HG03196 (cell line): ENCODE measurements around the gene SHMT2.

Experiments
- ATAC-seq: cut with Tn5 transposase; IDR thresholded peaks from one replicate; pipeline ENCODE4 v1.9.1; 2021; ENCODE audit not compliant: unreplicated experiment

SHMT2 gene

GRCh38 chr12:57229634-57230380 lies at the start of gene SHMT2:
Gene SHMT2, plus strand, starts transcription at chr12:57229711. Its CDS starts 68 bp downstream, at chr12:57229779.
- peak; percentile 57 for ATAC-seq

GRCh38 chr12:57180321-57180989 lies 49.1 kb upstream of the SHMT2 start:
- no peak for ATAC-seq

GRCh38 chr12:57181072-57181471 lies 48.4 kb upstream of the SHMT2 start:
- no peak for ATAC-seq

GRCh38 chr12:57181561-57182155 lies 47.9 kb upstream of the SHMT2 start:
- no peak for ATAC-seq

- peak; percentile 69 for ATAC-seq
Observed at GRCh38 chr12:57182918-57183575, 46.5 kb upstream of the SHMT2 start.

DNA sequence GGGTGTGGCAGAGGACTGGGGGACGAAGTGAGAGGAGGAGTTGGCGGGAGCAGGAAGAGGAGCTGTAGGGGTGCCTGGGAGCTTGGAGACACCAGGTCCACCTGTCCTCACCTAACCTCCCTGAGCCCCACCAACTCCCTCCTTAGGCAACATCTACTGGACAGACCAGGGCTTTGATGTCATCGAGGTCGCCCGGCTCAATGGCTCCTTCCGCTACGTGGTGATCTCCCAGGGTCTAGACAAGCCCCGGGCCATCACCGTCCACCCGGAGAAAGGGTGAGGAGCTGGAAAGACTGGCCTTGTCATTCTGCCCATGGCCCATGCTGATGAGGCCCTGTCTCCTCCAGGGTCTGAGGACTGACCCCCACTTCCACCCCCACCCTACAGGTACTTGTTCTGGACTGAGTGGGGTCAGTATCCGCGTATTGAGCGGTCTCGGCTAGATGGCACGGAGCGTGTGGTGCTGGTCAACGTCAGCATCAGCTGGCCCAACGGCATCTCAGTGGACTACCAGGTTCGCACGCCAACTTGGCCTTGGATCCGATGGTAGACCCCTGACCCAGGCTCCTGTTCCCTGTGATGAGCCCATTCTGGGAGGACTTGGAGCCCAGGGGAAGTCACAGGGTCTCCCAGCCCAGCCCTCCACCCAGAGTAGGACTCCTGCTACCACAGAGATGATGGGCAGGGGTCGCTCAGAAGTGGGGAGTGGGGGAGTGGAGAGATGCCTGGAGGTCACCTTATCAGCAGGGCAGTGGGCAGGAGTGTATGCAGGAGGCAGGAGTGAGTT lies 45.4 kb upstream of the SHMT2 start:
- no peak for ATAC-seq

DNA sequence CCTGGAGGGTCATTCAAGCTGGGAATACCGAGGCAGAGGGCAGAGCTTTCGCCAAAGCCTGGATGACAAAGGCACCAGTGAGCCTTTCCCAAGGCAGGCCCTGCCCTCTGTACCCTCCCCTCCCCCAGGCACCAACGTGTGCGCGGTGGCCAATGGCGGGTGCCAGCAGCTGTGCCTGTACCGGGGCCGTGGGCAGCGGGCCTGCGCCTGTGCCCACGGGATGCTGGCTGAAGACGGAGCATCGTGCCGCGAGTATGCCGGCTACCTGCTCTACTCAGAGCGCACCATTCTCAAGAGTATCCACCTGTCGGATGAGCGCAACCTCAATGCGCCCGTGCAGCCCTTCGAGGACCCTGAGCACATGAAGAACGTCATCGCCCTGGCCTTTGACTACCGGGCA lies 44.1 kb upstream of the SHMT2 start:
- no peak for ATAC-seq

GRCh38 chr12:57185906-57186508 lies 43.5 kb upstream of the SHMT2 start:
- ATAC-seq, result no peak

GRCh38 chr12:57187222-57188089 lies 42.1 kb upstream of the SHMT2 start:
- ATAC-seq, result no peak

GRCh38 chr12:57188090-57188425 lies 41.5 kb upstream of the SHMT2 start:
- no peak for ATAC-seq

- no peak for ATAC-seq
Observed at GRCh38 chr12:57190037-57190436, 39.5 kb upstream of the SHMT2 start.

GRCh38 chr12:57190821-57191220 lies 38.7 kb upstream of the SHMT2 start:
- no peak for ATAC-seq

DNA sequence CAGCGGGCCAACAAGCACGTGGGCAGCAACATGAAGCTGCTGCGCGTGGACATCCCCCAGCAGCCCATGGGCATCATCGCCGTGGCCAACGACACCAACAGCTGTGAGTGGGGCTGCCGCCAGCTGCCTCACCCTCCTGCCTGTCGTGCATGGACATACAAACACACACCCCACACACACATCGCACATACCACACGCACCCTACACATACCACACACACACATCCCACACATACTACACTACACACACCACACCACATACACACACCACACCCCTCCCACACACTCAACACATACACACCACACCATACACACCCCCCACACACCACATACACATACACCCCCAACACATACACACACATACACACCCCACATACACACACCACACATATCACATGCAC lies 38.1 kb upstream of the SHMT2 start:
- no peak for ATAC-seq

DNA sequence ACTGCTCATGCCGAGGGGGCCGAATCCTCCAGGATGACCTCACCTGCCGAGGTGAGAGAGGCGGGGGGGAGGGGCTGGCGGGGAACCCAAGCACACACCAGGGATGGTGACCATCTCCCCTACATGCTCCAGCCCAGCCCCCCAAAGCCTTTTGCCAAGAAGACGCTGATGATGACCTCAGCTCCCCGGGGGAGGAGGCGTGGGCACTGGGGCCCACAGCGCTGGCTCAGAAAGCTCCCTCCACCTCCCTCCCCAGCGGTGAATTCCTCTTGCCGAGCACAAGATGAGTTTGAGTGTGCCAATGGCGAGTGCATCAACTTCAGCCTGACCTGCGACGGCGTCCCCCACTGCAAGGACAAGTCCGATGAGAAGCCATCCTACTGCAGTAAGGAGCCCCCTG lies 36.6 kb upstream of the SHMT2 start:
- ATAC-seq, result no peak

DNA sequence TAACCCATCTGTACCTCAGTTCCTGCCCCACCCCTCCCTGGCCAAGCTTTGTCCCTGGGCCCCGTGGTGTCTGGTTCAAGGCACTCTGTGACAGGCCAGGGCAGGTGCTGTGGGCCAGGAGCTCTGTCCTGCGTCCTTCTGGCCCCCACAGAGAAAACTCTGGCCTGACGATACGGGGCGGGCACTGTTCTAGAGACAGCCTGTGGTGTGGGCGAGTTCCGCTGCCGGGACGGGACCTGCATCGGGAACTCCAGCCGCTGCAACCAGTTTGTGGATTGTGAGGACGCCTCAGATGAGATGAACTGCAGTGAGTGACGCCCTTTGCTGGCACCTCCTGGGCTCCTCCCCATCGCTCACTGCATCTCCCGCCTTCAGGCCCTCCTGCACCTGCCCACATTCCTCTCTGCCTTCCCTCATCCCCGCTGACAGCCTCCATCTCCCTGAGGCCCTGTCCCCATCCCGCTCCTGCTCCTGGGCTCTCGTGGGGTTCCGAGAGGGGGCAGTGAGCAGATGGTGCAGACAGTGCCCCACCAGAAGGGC lies 35.7 kb upstream of the SHMT2 start:
- no peak for ATAC-seq

DNA sequence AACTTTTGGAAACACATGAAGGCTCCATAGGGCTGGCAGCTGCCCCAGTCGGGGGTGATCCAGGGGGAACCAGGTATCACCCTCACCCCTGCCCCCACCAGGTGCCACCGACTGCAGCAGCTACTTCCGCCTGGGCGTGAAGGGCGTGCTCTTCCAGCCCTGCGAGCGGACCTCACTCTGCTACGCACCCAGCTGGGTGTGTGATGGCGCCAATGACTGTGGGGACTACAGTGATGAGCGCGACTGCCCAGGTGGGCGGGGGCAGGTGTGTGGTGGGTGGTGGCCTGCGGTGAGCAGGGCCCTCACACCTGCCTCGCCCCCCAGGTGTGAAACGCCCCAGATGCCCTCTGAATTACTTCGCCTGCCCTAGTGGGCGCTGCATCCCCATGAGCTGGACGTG lies 35.3 kb upstream of the SHMT2 start:
- no peak for ATAC-seq

GRCh38 chr12:57195186-57195585 lies 34.3 kb upstream of the SHMT2 start:
- no peak for ATAC-seq

DNA sequence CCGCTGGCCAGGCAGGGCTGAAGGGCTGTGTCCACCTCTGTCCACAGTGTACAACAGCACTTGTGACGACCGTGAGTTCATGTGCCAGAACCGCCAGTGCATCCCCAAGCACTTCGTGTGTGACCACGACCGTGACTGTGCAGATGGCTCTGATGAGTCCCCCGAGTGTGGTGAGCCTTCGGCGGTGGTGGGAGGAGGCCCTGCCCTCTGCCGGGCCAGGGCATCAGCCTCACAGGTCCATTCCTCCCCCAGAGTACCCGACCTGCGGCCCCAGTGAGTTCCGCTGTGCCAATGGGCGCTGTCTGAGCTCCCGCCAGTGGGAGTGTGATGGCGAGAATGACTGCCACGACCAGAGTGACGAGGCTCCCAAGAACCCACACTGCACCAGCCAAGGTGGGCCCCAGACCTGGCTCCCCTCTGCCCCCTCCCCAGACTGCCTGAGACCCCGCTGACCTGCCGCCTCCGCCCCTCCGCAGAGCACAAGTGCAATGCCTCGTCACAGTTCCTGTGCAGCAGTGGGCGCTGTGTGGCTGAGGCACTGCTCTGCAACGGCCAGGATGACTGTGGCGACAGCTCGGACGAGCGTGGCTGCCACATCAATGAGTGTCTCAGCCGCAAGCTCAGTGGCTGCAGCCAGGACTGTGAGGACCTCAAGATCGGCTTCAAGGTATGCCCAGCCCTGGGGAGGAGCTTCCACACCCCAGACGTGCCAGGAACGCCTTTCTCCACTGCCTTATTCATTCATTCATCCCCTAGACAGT lies 33.7 kb upstream of the SHMT2 start:
- no peak for ATAC-seq

DNA sequence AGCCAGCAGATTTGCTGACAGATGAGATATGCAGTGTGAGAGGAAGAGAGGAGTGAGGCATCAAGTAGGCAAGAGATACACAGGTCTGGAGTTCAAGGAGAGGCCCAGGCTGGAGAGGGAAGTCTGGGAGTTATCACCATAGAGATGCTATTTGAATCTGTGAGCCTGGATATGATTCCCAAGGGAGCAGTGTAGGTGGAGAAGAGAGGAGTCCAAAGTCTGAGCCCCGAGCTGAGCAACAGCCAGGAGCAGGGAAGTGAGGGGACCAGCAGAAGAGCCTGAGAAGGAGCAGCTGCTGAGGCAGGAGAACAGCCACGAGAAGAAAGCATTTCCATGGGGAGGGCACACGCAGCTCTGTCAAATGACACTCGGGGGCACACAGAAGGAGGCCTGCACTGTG lies 33.1 kb upstream of the SHMT2 start:
- ATAC-seq, result no peak
